Stimulated activated CD4-positive, alpha-beta T cell treated with anti-CD3 and anti-CD28 coated beads, Interleukin-4, amount 100 ng/mL, for 48 hours (primary cell): ENCODE measurements around the gene NRP1.
"Not testable (repeated sequence)": the region's sequence is repeated elsewhere in the genome, so short reads cannot be mapped to it uniquely, and the experiment has no call there.

Experiments used
- DNase-seq, 2 donors: peaks; one replicate each; pipeline ENCODE4 v3.0.0-alpha.2; 2020; ENCODE audit warnings: low read depth in 2 of 2

NRP1 gene

GRCh38 chr10:33334153-33334804, at the start of gene NRP1:
Gene NRP1, minus strand, starts transcription at chr10:33334667. Its CDS starts 285 bp downstream, at chr10:33334382.
- no peak for DNase-seq

GRCh38 chr10:33384201-33384600, 49.7 kb upstream of the NRP1 start:
- not testable (repeated sequence) for DNase-seq

- DNase-seq = no peak
Observed at GRCh38 chr10:33382921-33383713, 48.6 kb upstream of the NRP1 start.

- DNase-seq = no peak
Observed at GRCh38 chr10:33382216-33382600, 47.7 kb upstream of the NRP1 start.

GRCh38 chr10:33381451-33382215, 47.2 kb upstream of the NRP1 start:
- DNase-seq = no peak

- no peak for DNase-seq
Observed at GRCh38 chr10:33377658-33378025, 43.2 kb upstream of the NRP1 start.

- DNase-seq = no peak
Observed at GRCh38 chr10:33376976-33377657, 42.6 kb upstream of the NRP1 start.

- no peak for DNase-seq
Observed at GRCh38 chr10:33376476-33376875, 42.0 kb upstream of the NRP1 start.

GRCh38 chr10:33373263-33373662, 38.8 kb upstream of the NRP1 start:
- no peak for DNase-seq

GRCh38 chr10:33371234-33371633, 36.8 kb upstream of the NRP1 start:
- no peak for DNase-seq

- no peak for DNase-seq
Observed at GRCh38 chr10:33370434-33370930, 36.0 kb upstream of the NRP1 start.

- DNase-seq = no peak
Observed at GRCh38 chr10:33368086-33368485, 33.6 kb upstream of the NRP1 start.

GRCh38 chr10:33365871-33366411, 31.5 kb upstream of the NRP1 start:
- DNase-seq = no peak

- DNase-seq = no peak
Observed at GRCh38 chr10:33365301-33365700, 30.8 kb upstream of the NRP1 start.

GRCh38 chr10:33363106-33363505, 28.6 kb upstream of the NRP1 start:
- no peak for DNase-seq

- no peak for DNase-seq
Observed at GRCh38 chr10:33358016-33358415, 23.5 kb upstream of the NRP1 start.

GRCh38 chr10:33355274-33355673, 20.8 kb upstream of the NRP1 start:
- DNase-seq = no peak

GRCh38 chr10:33353853-33354252, 19.4 kb upstream of the NRP1 start:
- DNase-seq = no peak

GRCh38 chr10:33353334-33353733, 18.9 kb upstream of the NRP1 start:
- no peak for DNase-seq

- no peak for DNase-seq
Observed at GRCh38 chr10:33352615-33353014, 18.1 kb upstream of the NRP1 start.

GRCh38 chr10:33352175-33352574, 17.7 kb upstream of the NRP1 start:
- DNase-seq = no peak

- no peak for DNase-seq
Observed at GRCh38 chr10:33350041-33350440, 15.6 kb upstream of the NRP1 start.
